VCaP (cell line): ENCODE measurements around the gene KRTAP4-6.
"Not testable (repeated sequence)": the region's sequence is repeated elsewhere in the genome, so short reads cannot be mapped to it uniquely, and the experiment has no call there.

Experiments used
- H3K27ac ChIP-seq: fragments of 450-650 bp; 2 replicates; pipeline ENCODE4 v1.5.1; 2017
- CTCF ChIP-seq: fragments of 450-650 bp; conservative IDR thresholded peaks from 2 replicates; pipeline ENCODE4 v1.5.1; 2017; ENCODE audit warnings: mild to moderate bottlenecking, moderate library complexity

The KRTAP4-6 gene

GRCh38 chr17:41153856-41154255, 13.5 kb upstream of the KRTAP4-6 start:
- H3K27ac ChIP-seq, result no peak overlapping the region
- no peak for TF ChIP-seq CTCF

- H3K27ac ChIP-seq, result no peak overlapping the region
- TF ChIP-seq CTCF, result no peak
Observed at GRCh38 chr17:41151525-41151924, 11.2 kb upstream of the KRTAP4-6 start.

- no peak overlapping the region for H3K27ac ChIP-seq
- TF ChIP-seq CTCF, result no peak
Observed at GRCh38 chr17:41150026-41150425, 9.7 kb upstream of the KRTAP4-6 start.

- H3K27ac ChIP-seq, result no peak within 1 kb of the TSS
- TF ChIP-seq CTCF, result no peak
Observed at GRCh38 chr17:41149652-41149985, 9.3 kb upstream of the KRTAP4-6 start, which contains the start of gene KRTAP4-5. Gene KRTAP4-5 (minus strand): TSS chr17:41149825. CDS start chr17:41149767, 58 bp downstream.

GRCh38 chr17:41148971-41149651, 8.8 kb upstream of the KRTAP4-6 start:
- not testable (repeated sequence) for H3K27ac ChIP-seq

GRCh38 chr17:41147531-41148204, 7.3 kb upstream of the KRTAP4-6 start:
- TF ChIP-seq CTCF, result no peak
- no peak overlapping the region for H3K27ac ChIP-seq

GRCh38 chr17:41145261-41145660, 4.9 kb upstream of the KRTAP4-6 start:
- H3K27ac ChIP-seq, result no peak overlapping the region
- no peak for TF ChIP-seq CTCF

- no peak for TF ChIP-seq CTCF
- no peak overlapping the region for H3K27ac ChIP-seq
Observed at GRCh38 chr17:41144846-41145245, 4.5 kb upstream of the KRTAP4-6 start.
